Lung (tissue), 12 donors: ENCODE results near the gene TAMALIN. TPM values are rescaled to one million over a fixed set of nuclear protein-coding genes. Genes with fewer than 3 reads are reported as not detected.

Experiments used
- ATAC-seq: fragments of 200-7000 bp; cut with Tn5 transposase; one replicate; pipeline ENCODE4 v1.9.1; 2020; ENCODE audit warnings: moderate number of reproducible peaks; ENCODE audit not compliant: insufficient read depth, low FRiP score
- DNase-seq, 3 donors: peaks; one replicate each; pipeline ENCODE4 v3.0.0-alpha.2; 2013 to 2017
- H3K27ac ChIP-seq, 2 donors: one replicate each; pipeline ENCODE4 v1.5.1; 2013; ENCODE audit warnings: mild to moderate bottlenecking in 2 of 2, moderate library complexity in 2 of 2, control low read depth in 1 of 2, inconsistent platforms in 1 of 2, low read depth in 1 of 2, low read length in 1 of 2
- H3K27me3 ChIP-seq, 3 donors: one replicate each; pipeline ENCODE4 v1.5.1; 2013; ENCODE audit warnings: low read length in 2 of 3; ENCODE audit not compliant: control insufficient read depth in 3 of 3, insufficient read depth in 3 of 3
- H3K36me3 ChIP-seq, 4 donors: one replicate each; pipeline ENCODE4 v1.5.1; 2013; ENCODE audit warnings: low read length in 4 of 4, mild to moderate bottlenecking in 1 of 4, moderate library complexity in 1 of 4; ENCODE audit not compliant: control insufficient read depth in 4 of 4, insufficient read depth in 4 of 4
- H3K4me1 ChIP-seq, 5 donors: one replicate each; pipeline ENCODE4 v1.5.1; 2013; ENCODE audit warnings: low read length in 5 of 5, mild to moderate bottlenecking in 2 of 5, moderate library complexity in 1 of 5; ENCODE audit not compliant: control insufficient read depth in 5 of 5, insufficient read depth in 5 of 5
- H3K4me3 ChIP-seq: one replicate; pipeline ENCODE4 v1.5.1; 2013; ENCODE audit warnings: mild to moderate bottlenecking, control low read depth, moderate library complexity
- H3K9ac ChIP-seq, 2 donors: one replicate each; pipeline ENCODE4 v1.5.1; 2013; ENCODE audit warnings: low read length in 2 of 2, control low read depth in 1 of 2; ENCODE audit not compliant: insufficient read depth in 1 of 2
- H3K9me3 ChIP-seq, 4 donors: one replicate each; pipeline ENCODE4 v1.5.1; 2013; ENCODE audit warnings: low read length in 3 of 4, mild to moderate bottlenecking in 1 of 4, moderate library complexity in 1 of 4; ENCODE audit not compliant: control insufficient read depth in 4 of 4, insufficient read depth in 3 of 4
- CTCF ChIP-seq: IDR thresholded peaks from 2 replicates; pipeline ENCODE4 v1.5.1; 2012; ENCODE audit warnings: mild to moderate bottlenecking; ENCODE audit errors: control extremely low read depth, extremely low read depth
- WGBS, 2 donors: extraction: QIAGEN DNeasy Blood & Tissue Kit; methylation state at CpG; one replicate each; pipeline ENCODE4 v1.1.7; 2013; 5-methylcytosine and 5-hydroxymethylcytosine counted together
- polyA plus RNA-seq, 2 donors: library from polyadenylated mRNA; stranded (reverse); fragments of 200-250 nt; gene quantifications; one replicate each; pipeline ENCODE4 v1.2.1, GENCODE V29; 2013
- total RNA-seq, 2 donors: library from RNA; depleted of rRNA in 1 of 2; stranded (reverse); fragments of >200 nt in 1 of 2; gene quantifications; one replicate each; pipeline ENCODE4 v1.2.1, GENCODE V29; 2014 to 2021
- donor health status: control.
- donor health status: control.
- donor health status: Bipolar disorder and iron deficiency.
- donor health status: healthy.
- donor health status: DM: yes; HTN: yes; CAD: no.

The TAMALIN gene
- total and polyA plus RNA-seq, 4 donors: 31.4 to 84.0 (median 60.4) TPM

- Histone ChIP-seq H3K9me3 (peaks cover 0 to 2% (median 0%) of the 10 kb centered on the region in 4 donors), H3K27me3 (no peaks in the 10 kb centered on the region), H3K4me3 (no peak overlapping the region), H3K27ac (no peak overlapping the region), H3K4me1 (peaks cover 6 to 51% (median 16%) of the 10 kb centered on the region in 5 donors), H3K9ac (no peak overlapping the region), H3K36me3 (no peaks in the 10 kb centered on the region)
- TF ChIP-seq CTCF: no peak
- WGBS, 2 donors: 85 to 95% methylated on average over 7 of the region's 7 CpGs
- DNase-seq (no peak), ATAC-seq (no peak)
Observed at GRCh38 chr12:52046859-52047258, 40.1 kb downstream of the TAMALIN start.

- Histone ChIP-seq H3K36me3 (peaks cover 0 to 1% (median 0%) of the 10 kb centered on the region in 4 donors), H3K9me3 (peaks cover 0 to 2% (median 0%) of the 10 kb centered on the region in 4 donors), H3K4me3 (no peak overlapping the region), H3K27me3 (no peaks in the 10 kb centered on the region), H3K27ac (no peak overlapping the region), H3K4me1 (peaks cover 6 to 40% (median 18%) of the 10 kb centered on the region in 5 donors), H3K9ac (no peak overlapping the region)
- WGBS, 2 donors: 79 to 84% methylated on average over 4 of the region's 4 CpGs
- TF ChIP-seq CTCF: no peak
- ATAC-seq (no peak), DNase-seq (no peak)
Observed at GRCh38 chr12:52049286-52049685, 42.5 kb downstream of the TAMALIN start.

- Histone ChIP-seq H3K27me3 (no peaks in the 10 kb centered on the region), H3K36me3 (peaks cover 0 to 5% (median 2%) of the 10 kb centered on the region in 4 donors), H3K9ac (peak overlapping the region in 1 of 2 donors; percentile 23), H3K4me1 (peaks cover 6 to 38% (median 18%) of the 10 kb centered on the region in 5 donors), H3K9me3 (peaks cover 0 to 2% (median 0%) of the 10 kb centered on the region in 4 donors), H3K27ac (peak overlapping the region in 1 of 2 donors; percentile 98), H3K4me3 (no peak overlapping the region)
- no peak for TF ChIP-seq CTCF
- DNase-seq (no peak), ATAC-seq (no peak)
- 85 to 90% methylated on average over 5 of the region's 5 CpGs for WGBS, 2 donors
Observed at GRCh38 chr12:52049688-52050087, 42.9 kb downstream of the TAMALIN start.
